HCT116 (cell line): ENCODE data around the gene RSRC1. TPM values are rescaled to one million over a fixed set of nuclear protein-coding genes. Genes with fewer than 3 reads are reported as not detected.

Experiments used
- ATAC-seq: fragments of 200-7000 bp; cut with Tn5 transposase; 2 replicates; pipeline ENCODE4 v1.9.1; 2020; ENCODE audit warnings: mild to moderate bottlenecking, moderate library complexity
- BruUV-seq: library from RNA; stranded (reverse); fragments of 400-500 nt; replicated peaks from 2 replicates; lab custom pipeline; 2021; lab: Mats Ljungman, UMichigan
- CTCF ChIA-PET: fragments of 300-600 bp; sonication (Branson Sonifier 250); formaldehyde crosslinking; loops from one replicate; lab custom pipeline; 2021; ENCODE audit warnings: antibody characterized with exemption; lab: Charles Lee
- POLR2A ChIA-PET: fragments of 300-600, 350-600 bp; sonication (Branson Sonifier 250); formaldehyde crosslinking; loops from one replicate; lab custom pipeline; 2021; ENCODE audit warnings: antibody characterized with exemption; lab: Charles Lee
- RAD21 ChIA-PET, 2 experiments: fragments of 300-600 bp; sonication (Branson Sonifier 250); formaldehyde crosslinking; loops; one replicate each; lab custom pipeline; 2023; ENCODE audit warnings: low total read pairs in 2 of 2; ENCODE audit not compliant: uncharacterized antibody in 2 of 2, unreplicated experiment in 2 of 2, low non-redundant PET in 1 of 2; lab: Charles Lee
- DNase-seq: peaks from one replicate; pipeline ENCODE4 v3.0.0-alpha.2; 2010; ENCODE audit warnings: low read depth, low spot score
- H2AFZ ChIP-seq: fragments of 200-600 bp; shearing (Covaris generic), sonication (generic); 2 replicates; pipeline ENCODE4 v1.6.1; 2017; ENCODE audit warnings: low read depth, mixed run types, mixed read lengths, antibody characterized with exemption, low read length; ENCODE audit not compliant: poor library complexity, severe bottlenecking
- H3K27ac ChIP-seq: 2 replicates; pipeline ENCODE4 v1.5.1; 2012; ENCODE audit warnings: low read depth, low read length
- H3K27me3 ChIP-seq: fragments of 200-600 bp; sonication (generic); 2 replicates; pipeline ENCODE4 v1.6.1; 2016; ENCODE audit warnings: mixed run types, low read length, mixed read lengths; ENCODE audit not compliant: insufficient read depth
- H3K36me3 ChIP-seq, 2 experiments: fragments of 200-500 bp in 1 of 2; fragments of 200-600 bp in 1 of 2; sonication (Bioruptor generic) in 1 of 2; sonication (generic) in 1 of 2; 2 replicates each; pipeline versions ENCODE4 v1.5.1 to v1.6.1; 2014 to 2016; ENCODE audit warnings: low read length in 2 of 2, inconsistent platforms in 1 of 2, mixed read lengths in 1 of 2, mixed run types in 1 of 2; ENCODE audit not compliant: insufficient read depth in 2 of 2, control insufficient read depth in 1 of 2
- H3K4me1 ChIP-seq, 2 experiments: fragments of 200-600 bp in 1 of 2; sonication (generic) in 1 of 2; 2 replicates each; pipeline versions ENCODE4 v1.5.1 to v1.6.1; 2012 to 2017; ENCODE audit warnings: low read length in 2 of 2, inconsistent platforms in 1 of 2, mild to moderate bottlenecking in 1 of 2, mixed read lengths in 1 of 2, mixed run types in 1 of 2, moderate library complexity in 1 of 2; ENCODE audit not compliant: insufficient read depth in 2 of 2, control insufficient read depth in 1 of 2
- H3K4me2 ChIP-seq: fragments of 200-600 bp; sonication (generic); 2 replicates; pipeline ENCODE4 v1.6.1; 2017; ENCODE audit warnings: mixed run types, low read length, mixed read lengths
- H3K4me3 ChIP-seq, 2 experiments: fragments of 200-600 bp in 1 of 2; sonication (generic) in 1 of 2; replicated peaks in 1 of 2; 2 replicates each; pipeline ENCODE4 v1.5.1; 2011 to 2016; ENCODE audit warnings: low read length in 2 of 2, control low read depth in 1 of 2, low read depth in 1 of 2, mild to moderate bottlenecking in 1 of 2, mixed read lengths in 1 of 2, mixed run types in 1 of 2
- H3K79me2 ChIP-seq: fragments of 200-600 bp; sonication (generic); 2 replicates; pipeline ENCODE4 v1.6.1; 2017; ENCODE audit warnings: mild to moderate bottlenecking, mixed run types, low read length, moderate library complexity, mixed read lengths; ENCODE audit not compliant: insufficient read depth
- H3K9ac ChIP-seq: fragments of 200-600 bp; sonication (generic); 2 replicates; pipeline ENCODE4 v1.6.1; 2016; ENCODE audit warnings: low read length, mixed read lengths
- H3K9me2 ChIP-seq: fragments of 200-600 bp; sonication (generic), shearing (Covaris generic); 2 replicates; pipeline ENCODE4 v1.6.1; 2017; ENCODE audit warnings: mixed run types, mild to moderate bottlenecking, moderate library complexity; ENCODE audit not compliant: insufficient read depth
- H3K9me3 ChIP-seq, 2 experiments: fragments of 200-500 bp in 1 of 2; fragments of 200-600 bp in 1 of 2; sonication (Bioruptor generic) in 1 of 2; sonication (generic) in 1 of 2; 2 replicates each; pipeline ENCODE4 v1.6.1; 2014 to 2017; ENCODE audit warnings: low read length in 2 of 2, mixed read lengths in 2 of 2, inconsistent platforms in 1 of 2, low read depth in 1 of 2, mild to moderate bottlenecking in 1 of 2, mixed run types in 1 of 2, moderate library complexity in 1 of 2; ENCODE audit not compliant: control insufficient read depth in 1 of 2, insufficient read depth in 1 of 2
- H4K20me1 ChIP-seq: fragments of 200-600 bp; sonication (generic), shearing (Covaris generic); 2 replicates; pipeline ENCODE4 v1.6.1; 2017; ENCODE audit warnings: mixed run types, mild to moderate bottlenecking, moderate library complexity; ENCODE audit not compliant: insufficient read depth
- FOSL1 ChIP-seq: IDR thresholded peaks from 2 replicates; pipeline ENCODE4 v1.6.1; 2012; ENCODE audit warnings: low read depth
- POLR2A ChIP-seq: IDR thresholded peaks from 2 replicates; pipeline ENCODE4 v1.7.0; 2011; ENCODE audit warnings: borderline replicate concordance; ENCODE audit not compliant: insufficient read depth, insufficient read length; ENCODE audit errors: extremely low read depth
- SP1 ChIP-seq: IDR thresholded peaks from 2 replicates; pipeline ENCODE4 v1.6.1; 2012; ENCODE audit warnings: low read depth
- intact Hi-C: fragments of 100-400 bp; cut with micrococcal nuclease; formaldehyde crosslinking; loops from 2 replicates; pipeline ENCODE4 v1.10.0; 2022
- total RNA-seq: library from RNA; stranded (reverse); gene quantifications from one replicate; pipeline ENCODE4 v1.2.1, GENCODE V29; 2021; ENCODE audit not compliant: unreplicated experiment
- TF ChIP-seq, protein P1 (sequence below), 3 experiments: fragments of 200-600 bp in 1 of 3; sonication (generic) in 1 of 3; IDR thresholded peaks in 2 of 3; conservative IDR thresholded peaks in 1 of 3; 2 replicates each; pipeline ENCODE4 v1.5.1; 2012 to 2017; ENCODE audit warnings: low read depth in 2 of 3, low read length in 2 of 3, antibody characterized with exemption in 1 of 3, borderline replicate concordance in 1 of 3, control low read depth in 1 of 3, mild to moderate bottlenecking in 1 of 3, mixed read lengths in 1 of 3, mixed run types in 1 of 3, moderate library complexity in 1 of 3; ENCODE audit not compliant: insufficient read depth in 1 of 3

The RSRC1 gene
- total RNA-seq, 1 experiment from 2014 or later, result 37.1 TPM

DNA sequence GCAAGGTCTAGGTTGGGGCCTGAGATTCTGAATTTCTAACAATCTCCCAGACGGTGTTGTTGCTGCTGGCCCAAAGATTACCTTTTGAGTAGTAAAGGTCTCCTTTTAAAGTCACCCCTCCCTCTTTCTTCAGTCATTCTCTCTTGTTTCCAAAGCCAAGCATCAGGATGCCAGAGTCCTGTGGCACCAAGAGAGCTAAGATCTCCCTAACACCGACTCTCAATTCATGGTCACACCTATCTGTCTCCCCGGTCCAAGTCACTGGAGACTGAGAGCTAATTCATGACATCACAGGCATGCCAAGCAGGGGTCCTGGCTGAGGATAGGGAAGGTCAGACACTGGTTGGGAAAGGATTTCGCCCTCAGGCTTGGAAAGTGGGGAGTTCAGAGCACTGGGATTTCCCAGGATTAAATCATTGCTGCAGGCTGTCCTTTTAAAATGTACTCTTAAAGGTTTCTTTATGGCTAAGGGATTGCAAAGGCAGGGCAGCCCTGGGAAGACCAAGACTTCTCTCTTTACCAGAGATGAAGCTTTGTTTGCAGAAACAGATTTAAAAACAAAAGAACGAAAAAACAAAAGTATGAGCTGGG is 11.0 kb upstream of the RSRC1 start:
- no TSS peak for BruUV-seq
- Histone ChIP-seq H3K4me1 (peaks cover 0 to 4% of the 10 kb centered on the region in 2 experiments; a peak in 1 of 4 replicates), H3K4me2 (no peak overlapping the region), H2AFZ (no peak overlapping the region), H3K79me2 (no peaks in the 10 kb centered on the region), H3K9ac (no peak overlapping the region), H3K4me3 (no peak overlapping the region), H3K9me2 (no peaks in the 10 kb centered on the region), H3K9me3 (no peaks in the 10 kb centered on the region), H3K27me3 (no peaks in the 10 kb centered on the region), H3K27ac (no peak overlapping the region), H4K20me1 (no peaks in the 10 kb centered on the region), H3K36me3 (no peaks in the 10 kb centered on the region; a peak in 1 of 4 replicates)
- CTCF ChIA-PET, result no interaction called here
- no peak for TF ChIP-seq POLR2A
- TF ChIP-seq, protein P1, sequence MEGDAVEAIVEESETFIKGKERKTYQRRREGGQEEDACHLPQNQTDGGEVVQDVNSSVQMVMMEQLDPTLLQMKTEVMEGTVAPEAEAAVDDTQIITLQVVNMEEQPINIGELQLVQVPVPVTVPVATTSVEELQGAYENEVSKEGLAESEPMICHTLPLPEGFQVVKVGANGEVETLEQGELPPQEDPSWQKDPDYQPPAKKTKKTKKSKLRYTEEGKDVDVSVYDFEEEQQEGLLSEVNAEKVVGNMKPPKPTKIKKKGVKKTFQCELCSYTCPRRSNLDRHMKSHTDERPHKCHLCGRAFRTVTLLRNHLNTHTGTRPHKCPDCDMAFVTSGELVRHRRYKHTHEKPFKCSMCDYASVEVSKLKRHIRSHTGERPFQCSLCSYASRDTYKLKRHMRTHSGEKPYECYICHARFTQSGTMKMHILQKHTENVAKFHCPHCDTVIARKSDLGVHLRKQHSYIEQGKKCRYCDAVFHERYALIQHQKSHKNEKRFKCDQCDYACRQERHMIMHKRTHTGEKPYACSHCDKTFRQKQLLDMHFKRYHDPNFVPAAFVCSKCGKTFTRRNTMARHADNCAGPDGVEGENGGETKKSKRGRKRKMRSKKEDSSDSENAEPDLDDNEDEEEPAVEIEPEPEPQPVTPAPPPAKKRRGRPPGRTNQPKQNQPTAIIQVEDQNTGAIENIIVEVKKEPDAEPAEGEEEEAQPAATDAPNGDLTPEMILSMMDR (IDR thresholded peaks at IDR 0.05 in 2 of 3, conservative IDR thresholded peaks at IDR 0.05 in 1 of 3; ENCODE audit: borderline replicate concordance in 1 of 3, insufficient read depth in 1 of 3, low read depth in 2 of 3, low read length in 2 of 3), result no peak
- no peak for TF ChIP-seq SP1
- DNase-seq, result no peak
- RAD21 ChIA-PET, result no interaction called here
- POLR2A ChIA-PET, result no interaction called here
- ATAC-seq, result no peak
- intact Hi-C loops, result no loop called here

DNA sequence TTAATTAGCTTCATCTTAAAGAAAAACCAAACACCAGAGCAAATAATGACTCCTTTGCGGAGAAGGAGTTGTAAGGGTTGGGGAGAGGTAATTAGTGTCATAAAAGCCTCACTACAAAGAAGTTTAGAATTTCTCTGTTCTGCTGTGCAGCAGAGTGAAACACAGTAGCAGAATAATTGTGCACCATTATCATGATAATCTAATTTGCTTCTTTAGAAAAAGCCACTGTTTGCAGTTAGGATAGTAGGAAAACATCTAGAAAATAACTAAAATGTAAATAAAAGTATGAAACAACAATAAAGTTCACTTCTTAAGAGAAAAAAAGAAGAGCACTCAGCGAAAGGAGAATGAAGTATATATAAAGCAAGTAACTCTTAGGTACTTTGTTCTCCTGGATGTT is 9.2 kb upstream of the RSRC1 start:
- Histone ChIP-seq H3K27me3 (no peaks in the 10 kb centered on the region), H3K4me3 (no peak overlapping the region), H3K36me3 (no peaks in the 10 kb centered on the region; a peak in 1 of 4 replicates), H4K20me1 (no peaks in the 10 kb centered on the region), H3K9ac (no peak overlapping the region), H3K9me3 (no peaks in the 10 kb centered on the region), H3K4me1 (peaks cover 0 to 8% of the 10 kb centered on the region in 2 experiments; a peak in 1 of 4 replicates), H2AFZ (no peak overlapping the region), H3K27ac (no peak overlapping the region), H3K79me2 (no peaks in the 10 kb centered on the region), H3K9me2 (no peaks in the 10 kb centered on the region), H3K4me2 (no peak overlapping the region)
- no peak for TF ChIP-seq FOSL1
- DNase-seq (no peak), ATAC-seq (no peak)
- BruUV-seq, result no TSS peak
- intact Hi-C loops, result loop anchor here (10.0 kb wide), 1 partner anchor 214 kb away; no protein-coding TSS in a partner anchor
- RAD21 ChIA-PET, result no interaction called here
- POLR2A ChIA-PET, result interaction anchor here (1.7 kb wide), 1 partner anchor 10 kb away, joined by 3 read pairs; the partner anchor contains the start of gene RSRC1
- CTCF ChIA-PET, result no interaction called here
